GM19452 (cell line): Measurements from ENCODE around the gene ZNF646.

Experiments used
- ATAC-seq: cut with Tn5 transposase; IDR thresholded peaks from one replicate; pipeline ENCODE4 v1.9.1; 2021; ENCODE audit not compliant: unreplicated experiment

ZNF646 gene

DNA sequence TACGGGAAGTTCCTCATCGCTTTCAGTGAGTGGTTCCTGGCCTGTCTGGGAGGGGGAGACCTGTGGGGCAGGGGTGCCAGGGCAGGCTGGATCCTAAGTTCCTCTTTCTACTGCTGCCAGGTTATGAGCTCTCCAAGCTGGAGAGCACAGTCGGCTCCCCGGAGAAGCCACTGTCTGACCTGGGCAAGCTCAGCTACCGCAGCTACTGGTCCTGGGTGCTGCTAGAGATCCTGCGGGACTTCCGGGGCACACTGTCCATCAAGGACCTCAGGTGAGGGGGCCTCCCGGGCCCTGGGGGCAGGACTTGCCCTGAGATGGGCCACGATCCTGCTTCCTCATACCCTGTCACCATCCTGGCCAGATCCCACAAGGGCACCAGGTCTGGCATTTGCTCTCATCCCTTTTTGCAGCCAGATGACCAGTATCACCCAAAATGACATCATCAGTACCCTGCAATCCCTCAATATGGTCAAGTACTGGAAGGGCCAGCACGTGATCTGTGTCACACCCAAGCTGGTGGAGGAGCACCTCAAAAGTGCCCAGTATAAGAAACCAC lies 56.2 kb downstream of the ZNF646 start:
- no peak for ATAC-seq

GRCh38 chr16:31130899-31131298 lies 56.7 kb downstream of the ZNF646 start:
- no peak for ATAC-seq

GRCh38 chr16:31131416-31131815 lies 57.2 kb downstream of the ZNF646 start:
- ATAC-seq = no peak

DNA sequence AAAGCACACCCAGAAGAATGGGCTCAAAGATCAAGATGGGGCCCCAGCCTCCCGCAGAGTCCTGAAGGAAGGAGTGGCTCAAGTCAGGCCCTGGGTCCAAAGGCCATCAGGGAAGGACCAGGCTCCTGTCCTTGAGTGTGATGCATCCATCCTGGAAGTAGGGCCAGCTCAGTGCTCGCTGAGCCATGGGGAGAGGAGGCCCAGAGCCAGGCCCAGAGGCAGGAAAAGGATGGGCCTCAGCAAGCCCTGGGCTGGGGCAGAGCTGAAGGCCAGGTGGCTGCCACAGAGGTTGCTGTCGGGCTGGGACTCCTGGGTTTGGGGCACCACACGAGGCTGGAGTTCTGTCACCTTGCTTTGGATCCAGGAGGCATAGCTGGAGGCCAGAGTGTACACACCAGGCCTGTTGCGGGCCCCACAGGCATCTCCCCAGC lies 57.6 kb downstream of the ZNF646 start:
- no peak for ATAC-seq

GRCh38 chr16:31132303-31132979 lies 58.2 kb downstream of the ZNF646 start:
- no peak for ATAC-seq

- no peak for ATAC-seq
Measured at GRCh38 chr16:31133046-31133501, 58.9 kb downstream of the ZNF646 start.
